HepG2 (cell line): ENCODE results near the gene PCSK6. TPM values are rescaled to one million over a fixed set of nuclear protein-coding genes. Genes with fewer than 3 reads are reported as not detected.

Experiments
- ARID2 ChIP-seq: sonication (generic); formaldehyde crosslinking; IDR thresholded peaks from 2 replicates; pipeline ENCODE4 v1.8.1; 2022; ENCODE audit warnings: mild to moderate bottlenecking, missing genetic modification reagents, borderline replicate concordance
- DZIP1 ChIP-seq: sonication (generic); formaldehyde crosslinking; IDR thresholded peaks from 2 replicates; pipeline ENCODE4 v1.5.0; 2020; ENCODE audit warnings: mild to moderate bottlenecking, missing genetic modification reagents
- HCFC1 ChIP-seq: fragments of 150-350 bp; IDR thresholded peaks from 2 replicates; pipeline ENCODE4 v1.6.1; 2014; ENCODE audit warnings: low read depth, low read length
- HNRNPK ChIP-seq: fragments of 200-400 bp; formaldehyde crosslinking; IDR thresholded peaks from 2 replicates; pipeline ENCODE4 v1.6.1; 2018; ENCODE audit warnings: low read length, low read depth, moderate library complexity, mild to moderate bottlenecking; ENCODE audit not compliant: poor library complexity, severe bottlenecking
- KLF15 ChIP-seq: sonication (generic); formaldehyde crosslinking; IDR thresholded peaks from 2 replicates; pipeline ENCODE4 v1.8.1; 2023; ENCODE audit warnings: borderline replicate concordance, mild to moderate bottlenecking, inconsistent platforms, missing genetic modification reagents, mixed read lengths
- MIER2 ChIP-seq: IDR thresholded peaks from 2 replicates; pipeline ENCODE4 v1.6.1; 2016; ENCODE audit warnings: missing biosample characterization, missing genetic modification reagents
- MXD3 ChIP-seq: IDR thresholded peaks from 2 replicates; pipeline ENCODE4 v1.6.1; 2016; ENCODE audit warnings: mild to moderate bottlenecking, missing biosample characterization, missing genetic modification reagents
- NFIB ChIP-seq: sonication (generic); formaldehyde crosslinking; IDR thresholded peaks from 2 replicates; pipeline ENCODE4 v1.9.0; 2021; ENCODE audit warnings: missing genetic modification reagents, mild to moderate bottlenecking, borderline replicate concordance
- SMARCE1 ChIP-seq: fragments of 450-650 bp; IDR thresholded peaks from 2 replicates; pipeline ENCODE4 v1.6.1; 2017; ENCODE audit warnings: borderline replicate concordance
- TAF1 ChIP-seq: sonication (generic); formaldehyde crosslinking; IDR thresholded peaks from 2 replicates; pipeline ENCODE4 v1.4.0; 2020; ENCODE audit warnings: missing genetic modification reagents
- TSC22D2 ChIP-seq: sonication (generic); formaldehyde crosslinking; IDR thresholded peaks from 2 replicates; pipeline ENCODE4 v1.5.1; 2020; ENCODE audit warnings: missing genetic modification reagents, mild to moderate bottlenecking, borderline replicate concordance
- ZBTB8A ChIP-seq: sonication (generic); formaldehyde crosslinking; IDR thresholded peaks from 2 replicates; pipeline ENCODE4 v1.4.0; 2020; ENCODE audit warnings: mild to moderate bottlenecking, low read depth, missing genetic modification reagents, borderline replicate concordance
- ZFP1 ChIP-seq: IDR thresholded peaks from 2 replicates; pipeline ENCODE4 v1.6.1; 2016
- ZMAT3 ChIP-seq: sonication (generic); formaldehyde crosslinking; conservative IDR thresholded peaks from 2 replicates; pipeline ENCODE4 v1.7.0; 2021; ENCODE audit warnings: missing genetic modification reagents
- ZNF3 ChIP-seq: IDR thresholded peaks from 2 replicates; pipeline ENCODE4 v1.7.0; 2017; ENCODE audit warnings: inconsistent platforms
- ZNF326 ChIP-seq: sonication (generic); formaldehyde crosslinking; IDR thresholded peaks from 2 replicates; pipeline ENCODE4 v1.4.0; 2020; ENCODE audit warnings: missing genetic modification reagents, borderline replicate concordance
- ZNF432 ChIP-seq: sonication (generic); formaldehyde crosslinking; IDR thresholded peaks from 2 replicates; pipeline ENCODE4 v1.5.0; 2020; ENCODE audit warnings: missing genetic modification reagents, mild to moderate bottlenecking, borderline replicate concordance
- ZNF598 ChIP-seq: sonication (generic); formaldehyde crosslinking; IDR thresholded peaks from 2 replicates; pipeline ENCODE4 v1.5.1; 2020; ENCODE audit warnings: mild to moderate bottlenecking, missing genetic modification reagents, borderline replicate concordance
- ZNF607 ChIP-seq: sonication (generic); formaldehyde crosslinking; IDR thresholded peaks from 2 replicates; pipeline ENCODE4 v1.5.1; 2020; ENCODE audit warnings: missing genetic modification reagents, mild to moderate bottlenecking, borderline replicate concordance
- ZNF619 ChIP-seq: sonication (generic); formaldehyde crosslinking; IDR thresholded peaks from 2 replicates; pipeline ENCODE4 v1.4.0; 2020; ENCODE audit warnings: mild to moderate bottlenecking, missing genetic modification reagents
- ZSCAN12 ChIP-seq: sonication (generic); formaldehyde crosslinking; IDR thresholded peaks from 2 replicates; pipeline ENCODE4 v1.9.0; 2021; ENCODE audit warnings: mild to moderate bottlenecking, missing genetic modification reagents
- polyA plus RNA-seq, 8 experiments: library from polyadenylated mRNA; depleted of rRNA in 3 of 8; stranded (reverse) in 7 of 8; unstranded in 1 of 8; fragments of >200 nt; fragmentation: Illumina TruSeq in 4 of 8; extraction: Trizol in 4 of 8; gene quantifications; 2 replicates each; pipeline versions ENCODE4 v1.2.1 to v1.2.3, GENCODE V29; 2011 to 2016; ENCODE audit warnings: low read depth in 4 of 8, missing spikeins in 1 of 8, mixed read lengths in 1 of 8; ENCODE audit not compliant: insufficient read depth in 1 of 8
- total RNA-seq, 5 experiments: library from RNA; depleted of rRNA; stranded (reverse); fragments of >200 nt; fragmentation: Illumina TruSeq; extraction: Trizol; gene quantifications; 2 replicates each; pipeline ENCODE4 v1.2.3, GENCODE V29; 2016; ENCODE audit warnings: low read depth in 1 of 5
- TF ChIP-seq, protein P1 (sequence below): sonication (generic); formaldehyde crosslinking; IDR thresholded peaks from 2 replicates; pipeline ENCODE4 v1.4.0; 2020; ENCODE audit warnings: missing genetic modification reagents
- TF ChIP-seq, protein P2 (sequence below): IDR thresholded peaks from 2 replicates; pipeline ENCODE4 v1.6.1; 2012; ENCODE audit warnings: low read length, improper control_type of control experiment

PCSK6 gene
- total and polyA plus RNA-seq, 2 of the 13 experiments (the other 11 are each of a cell fraction or from before 2014, with no cell fraction given) = 56.5 to 155 TPM

GRCh38 chr15:101277038-101277822 is 212.3 kb downstream of the PCSK6 start, which contains the start of gene SELENOS (continued):
- TF ChIP-seq ZNF432 (CRISPR knock-in tag) (no peak), SMARCE1 (no peak), MXD3 (peak; percentile 86), DZIP1 (CRISPR knock-in tag) (no peak), ZNF607 (CRISPR knock-in tag) (no peak; the same call in 1 of the 2 replicates), NFIB (CRISPR knock-in tag) (no peak), MIER2 (no peak), KLF15 (no peak), TAF1 (CRISPR knock-in tag) (peak; percentile 64), ZFP1 (no peak), ZSCAN12 (CRISPR knock-in tag) (peak; percentile 84; the same call in 1 of the 2 replicates), ARID2 (CRISPR knock-in tag) (peak; percentile 75; the same call in 1 of the 2 replicates), TSC22D2 (CRISPR knock-in tag) (no peak), ZNF3 (no peak), ZMAT3 (CRISPR knock-in tag) (no peak; the same call in 1 of the 2 replicates), HCFC1 (no peak), ZNF619 (CRISPR knock-in tag) (peak; percentile 70; the same call in 1 of the 2 replicates), ZNF598 (CRISPR knock-in tag) (no peak), HNRNPK (no peak), ZBTB8A (CRISPR knock-in tag) (no peak), ZNF326 (no peak)
- TF ChIP-seq, protein P1, sequence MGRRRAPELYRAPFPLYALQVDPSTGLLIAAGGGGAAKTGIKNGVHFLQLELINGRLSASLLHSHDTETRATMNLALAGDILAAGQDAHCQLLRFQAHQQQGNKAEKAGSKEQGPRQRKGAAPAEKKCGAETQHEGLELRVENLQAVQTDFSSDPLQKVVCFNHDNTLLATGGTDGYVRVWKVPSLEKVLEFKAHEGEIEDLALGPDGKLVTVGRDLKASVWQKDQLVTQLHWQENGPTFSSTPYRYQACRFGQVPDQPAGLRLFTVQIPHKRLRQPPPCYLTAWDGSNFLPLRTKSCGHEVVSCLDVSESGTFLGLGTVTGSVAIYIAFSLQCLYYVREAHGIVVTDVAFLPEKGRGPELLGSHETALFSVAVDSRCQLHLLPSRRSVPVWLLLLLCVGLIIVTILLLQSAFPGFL (CRISPR knock-in tag) = no peak
- TF ChIP-seq, protein P2, sequence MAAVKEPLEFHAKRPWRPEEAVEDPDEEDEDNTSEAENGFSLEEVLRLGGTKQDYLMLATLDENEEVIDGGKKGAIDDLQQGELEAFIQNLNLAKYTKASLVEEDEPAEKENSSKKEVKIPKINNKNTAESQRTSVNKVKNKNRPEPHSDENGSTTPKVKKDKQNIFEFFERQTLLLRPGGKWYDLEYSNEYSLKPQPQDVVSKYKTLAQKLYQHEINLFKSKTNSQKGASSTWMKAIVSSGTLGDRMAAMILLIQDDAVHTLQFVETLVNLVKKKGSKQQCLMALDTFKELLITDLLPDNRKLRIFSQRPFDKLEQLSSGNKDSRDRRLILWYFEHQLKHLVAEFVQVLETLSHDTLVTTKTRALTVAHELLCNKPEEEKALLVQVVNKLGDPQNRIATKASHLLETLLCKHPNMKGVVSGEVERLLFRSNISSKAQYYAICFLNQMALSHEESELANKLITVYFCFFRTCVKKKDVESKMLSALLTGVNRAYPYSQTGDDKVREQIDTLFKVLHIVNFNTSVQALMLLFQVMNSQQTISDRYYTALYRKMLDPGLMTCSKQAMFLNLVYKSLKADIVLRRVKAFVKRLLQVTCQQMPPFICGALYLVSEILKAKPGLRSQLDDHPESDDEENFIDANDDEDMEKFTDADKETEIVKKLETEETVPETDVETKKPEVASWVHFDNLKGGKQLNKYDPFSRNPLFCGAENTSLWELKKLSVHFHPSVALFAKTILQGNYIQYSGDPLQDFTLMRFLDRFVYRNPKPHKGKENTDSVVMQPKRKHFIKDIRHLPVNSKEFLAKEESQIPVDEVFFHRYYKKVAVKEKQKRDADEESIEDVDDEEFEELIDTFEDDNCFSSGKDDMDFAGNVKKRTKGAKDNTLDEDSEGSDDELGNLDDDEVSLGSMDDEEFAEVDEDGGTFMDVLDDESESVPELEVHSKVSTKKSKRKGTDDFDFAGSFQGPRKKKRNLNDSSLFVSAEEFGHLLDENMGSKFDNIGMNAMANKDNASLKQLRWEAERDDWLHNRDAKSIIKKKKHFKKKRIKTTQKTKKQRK = no peak
